T-helper 17 cell (primary cell): Measurements from ENCODE around the gene PIK3R2. TPM values are rescaled to one million over a fixed set of nuclear protein-coding genes. Genes with fewer than 3 reads are reported as not detected.

Experiments used
- ATAC-seq: fragments of 150-1000 bp; cut with Tn5 transposase; 2 replicates; pipeline ENCODE4 v1.10.0; 2021; ENCODE audit warnings: mild to moderate bottlenecking, moderate library complexity
- DNase-seq, 3 donors: peaks; one replicate each; pipeline versions ENCODE4 v3.0.0 to v3.0.0-alpha.2; 2020 to 2021
- H3K9me3 ChIP-seq: one replicate; pipeline ENCODE4 v1.7.0; 2013; ENCODE audit warnings: low read length, mild to moderate bottlenecking; ENCODE audit not compliant: control insufficient read depth, poor library complexity, severe bottlenecking
- H3K27ac Mint-ChIP-seq: one replicate; pipeline ENCODE4 v1.8.0; 2022; ENCODE audit warnings: mild to moderate bottlenecking, moderate library complexity, mixed read lengths
- H3K27me3 Mint-ChIP-seq: one replicate; pipeline ENCODE4 v1.8.0; 2022; ENCODE audit warnings: mixed read lengths
- H3K36me3 Mint-ChIP-seq: one replicate; pipeline ENCODE4 v1.8.0; 2022; ENCODE audit warnings: low read depth, mixed read lengths
- H3K4me1 Mint-ChIP-seq: one replicate; pipeline ENCODE4 v1.8.0; 2022; ENCODE audit warnings: mild to moderate bottlenecking, mixed read lengths
- H3K4me3 Mint-ChIP-seq: one replicate; pipeline ENCODE4 v1.8.0; 2022; ENCODE audit warnings: mild to moderate bottlenecking, moderate library complexity, mixed read lengths
- total RNA-seq, 4 donors: library from RNA in 2 of 4; stranded (reverse) in 2 of 4; gene quantifications; one replicate each; pipeline ENCODE4 v1.2.3 and lab custom pipeline; 2022 to 2026

PIK3R2 gene
- total RNA-seq, 2 donors from 2014 or later, result 8.6 to 9.1 TPM

- H3K4me1 Mint-ChIP-seq, result peaks cover 6% of the 10 kb centered on the region
- ATAC-seq (peak; percentile 99), DNase-seq (peak; percentile 79 to 90 (median 84))
- peaks cover 3% of the 10 kb centered on the region for H3K36me3 Mint-ChIP-seq
- no peak overlapping the region for H3K27ac Mint-ChIP-seq
- H3K27me3 Mint-ChIP-seq, result no peaks in the 10 kb centered on the region
- H3K4me3 Mint-ChIP-seq, result peak overlapping the region; percentile 73
- no peaks in the 10 kb centered on the region for H3K9me3 ChIP-seq
Observed at GRCh38 chr19:18160971-18161635, 8.1 kb downstream of the PIK3R2 start.

- H3K27me3 Mint-ChIP-seq, result no peaks in the 10 kb centered on the region
- peaks cover 4% of the 10 kb centered on the region for H3K4me1 Mint-ChIP-seq
- ATAC-seq, result no peak
- H3K27ac Mint-ChIP-seq, result no peak overlapping the region
- no peak for DNase-seq
- H3K36me3 Mint-ChIP-seq, result peaks cover 3% of the 10 kb centered on the region
- H3K4me3 Mint-ChIP-seq, result peak overlapping the region; percentile 49
- no peaks in the 10 kb centered on the region for H3K9me3 ChIP-seq
Observed at GRCh38 chr19:18161636-18162002, 8.7 kb downstream of the PIK3R2 start.

- ATAC-seq, result no peak
- H3K4me3 Mint-ChIP-seq, result no peak overlapping the region
- peaks cover 3% of the 10 kb centered on the region for H3K36me3 Mint-ChIP-seq
Observed at GRCh38 chr19:18164072-18164471, 11.1 kb downstream of the PIK3R2 start.

DNA sequence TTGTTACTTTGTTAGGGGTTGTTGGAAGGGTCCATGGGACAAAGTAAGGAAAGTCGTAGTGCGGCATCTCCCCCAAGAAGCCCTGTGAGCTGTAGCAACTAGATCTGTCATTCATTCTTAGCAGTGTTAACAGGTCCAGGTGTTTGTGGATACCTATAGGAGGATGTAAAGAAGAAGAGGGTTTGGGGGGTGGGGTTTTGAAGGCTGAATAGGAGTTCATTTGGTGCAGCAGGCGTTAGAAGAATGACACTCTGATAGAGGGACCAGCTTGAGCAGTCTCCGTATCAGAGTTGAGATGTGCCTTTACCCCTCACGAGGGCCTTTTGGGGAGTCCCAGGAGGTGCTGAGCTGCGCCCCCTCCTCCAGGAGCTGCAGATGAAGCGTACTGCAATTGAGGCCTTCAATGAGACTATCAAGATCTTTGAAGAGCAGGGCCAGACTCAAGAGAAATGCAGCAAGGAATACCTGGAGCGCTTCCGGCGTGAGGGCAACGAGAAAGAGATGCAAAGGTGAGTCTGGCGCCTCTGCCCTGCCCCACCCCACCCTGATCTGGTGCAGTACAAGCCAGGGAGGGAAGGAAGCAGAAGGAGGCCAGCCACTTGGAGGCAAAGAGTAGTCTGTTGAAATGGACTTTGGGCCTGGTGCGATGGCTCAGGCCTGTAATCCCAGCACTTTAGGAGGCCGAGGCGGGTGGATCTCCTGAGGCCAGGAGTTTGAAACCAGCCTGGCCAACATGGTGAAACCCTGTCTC lies 13.0 kb downstream of the PIK3R2 start:
- Mint-ChIP-seq H3K4me1 (peaks cover 6% of the 10 kb centered on the region), H3K36me3 (peaks cover 3% of the 10 kb centered on the region), H3K27ac (no peak overlapping the region), H3K27me3 (no peaks in the 10 kb centered on the region), H3K4me3 (no peak overlapping the region)
- DNase-seq, result no peak
- no peaks in the 10 kb centered on the region for H3K9me3 ChIP-seq
- ATAC-seq, result no peak

More at GRCh38 chr19:18164072-18164471, 11.1 kb downstream of the PIK3R2 start:
- DNase-seq, result no peak
- no peaks in the 10 kb centered on the region for H3K27me3 Mint-ChIP-seq
- H3K9me3 ChIP-seq, result no peaks in the 10 kb centered on the region
- no peak overlapping the region for H3K27ac Mint-ChIP-seq
- H3K4me1 Mint-ChIP-seq, result peaks cover 8% of the 10 kb centered on the region

DNA sequence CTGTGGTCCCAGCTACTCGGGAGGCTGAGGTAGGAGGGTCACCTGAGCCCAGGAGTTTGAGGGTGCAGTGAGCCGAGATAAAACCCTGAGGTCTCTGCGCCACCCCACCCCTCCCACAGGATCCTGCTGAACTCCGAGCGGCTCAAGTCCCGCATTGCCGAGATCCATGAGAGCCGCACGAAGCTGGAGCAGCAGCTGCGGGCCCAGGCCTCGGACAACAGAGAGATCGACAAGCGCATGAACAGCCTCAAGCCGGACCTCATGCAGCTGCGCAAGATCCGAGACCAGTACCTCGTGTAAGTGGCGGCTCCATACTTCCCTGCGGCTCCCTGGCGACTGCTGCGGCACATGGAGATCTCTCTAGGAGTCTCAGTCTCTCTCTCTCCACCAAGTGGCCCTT lies 14.0 kb downstream of the PIK3R2 start:
- H3K9me3 ChIP-seq, result no peaks in the 10 kb centered on the region
- H3K4me3 Mint-ChIP-seq, result no peak overlapping the region
- DNase-seq (no peak), ATAC-seq (no peak)
- peaks cover 3% of the 10 kb centered on the region for H3K36me3 Mint-ChIP-seq
- peaks cover 6% of the 10 kb centered on the region for H3K4me1 Mint-ChIP-seq
- H3K27ac Mint-ChIP-seq, result no peak overlapping the region
- H3K27me3 Mint-ChIP-seq, result no peaks in the 10 kb centered on the region

DNA sequence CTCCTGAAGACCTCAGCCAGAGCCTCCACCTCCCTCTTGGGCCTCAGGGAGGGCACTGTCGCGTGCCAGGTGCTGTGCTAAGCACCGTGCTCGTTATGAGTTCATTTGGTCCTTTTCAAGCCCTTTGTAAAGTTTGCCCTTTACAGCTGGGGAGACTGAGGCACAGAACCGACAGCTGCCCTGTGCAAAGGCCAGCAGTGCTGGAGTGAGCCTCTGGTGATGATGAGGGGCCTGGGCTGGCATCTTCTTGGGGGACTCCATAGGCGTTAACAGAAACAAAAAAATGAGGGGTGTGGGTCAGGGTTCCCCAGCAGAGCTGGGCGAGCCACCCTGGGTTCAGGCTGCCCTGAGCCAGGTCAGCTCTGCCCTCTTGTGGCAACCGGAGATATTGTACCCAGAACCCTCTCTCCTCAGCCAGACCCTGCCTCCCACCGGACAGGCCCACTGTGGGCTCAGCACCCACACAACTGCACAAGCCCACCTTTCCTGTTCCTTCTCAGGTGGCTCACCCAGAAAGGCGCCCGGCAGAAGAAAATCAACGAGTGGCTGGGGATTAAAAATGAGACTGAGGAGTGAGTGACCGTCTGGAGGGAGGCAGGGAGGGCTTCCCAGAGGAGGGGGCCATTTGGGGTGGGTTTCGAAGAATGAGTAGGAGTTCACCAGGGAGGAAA lies 15.1 kb downstream of the PIK3R2 start:
- Mint-ChIP-seq H3K27ac (no peak overlapping the region), H3K4me1 (peaks cover 6% of the 10 kb centered on the region), H3K36me3 (peaks cover 3% of the 10 kb centered on the region), H3K4me3 (no peak overlapping the region), H3K27me3 (no peaks in the 10 kb centered on the region)
- DNase-seq (peak; percentile 33 to 49 (median 34)), ATAC-seq (peak; percentile 81)
- no peaks in the 10 kb centered on the region for H3K9me3 ChIP-seq

GRCh38 chr19:18168673-18169381 lies 15.9 kb downstream of the PIK3R2 start:
- H3K4me1 Mint-ChIP-seq, result peaks cover 10% of the 10 kb centered on the region
- peaks cover 3% of the 10 kb centered on the region for H3K36me3 Mint-ChIP-seq
- ATAC-seq (no peak), DNase-seq (no peak)
- H3K9me3 ChIP-seq, result no peaks in the 10 kb centered on the region
- no peak overlapping the region for H3K4me3 Mint-ChIP-seq
- H3K27me3 Mint-ChIP-seq, result no peaks in the 10 kb centered on the region
- no peak overlapping the region for H3K27ac Mint-ChIP-seq

- H3K4me3 Mint-ChIP-seq, result no peak overlapping the region
- peak overlapping the region; percentile 37 for H3K27ac Mint-ChIP-seq
- H3K9me3 ChIP-seq, result no peaks in the 10 kb centered on the region
- ATAC-seq, result no peak
- H3K4me1 Mint-ChIP-seq, result peaks cover 21% of the 10 kb centered on the region
- DNase-seq, result no peak
- peaks cover 2% of the 10 kb centered on the region for H3K36me3 Mint-ChIP-seq
- H3K27me3 Mint-ChIP-seq, result no peaks in the 10 kb centered on the region
Observed at GRCh38 chr19:18170714-18171255, 17.8 kb downstream of the PIK3R2 start.

DNA sequence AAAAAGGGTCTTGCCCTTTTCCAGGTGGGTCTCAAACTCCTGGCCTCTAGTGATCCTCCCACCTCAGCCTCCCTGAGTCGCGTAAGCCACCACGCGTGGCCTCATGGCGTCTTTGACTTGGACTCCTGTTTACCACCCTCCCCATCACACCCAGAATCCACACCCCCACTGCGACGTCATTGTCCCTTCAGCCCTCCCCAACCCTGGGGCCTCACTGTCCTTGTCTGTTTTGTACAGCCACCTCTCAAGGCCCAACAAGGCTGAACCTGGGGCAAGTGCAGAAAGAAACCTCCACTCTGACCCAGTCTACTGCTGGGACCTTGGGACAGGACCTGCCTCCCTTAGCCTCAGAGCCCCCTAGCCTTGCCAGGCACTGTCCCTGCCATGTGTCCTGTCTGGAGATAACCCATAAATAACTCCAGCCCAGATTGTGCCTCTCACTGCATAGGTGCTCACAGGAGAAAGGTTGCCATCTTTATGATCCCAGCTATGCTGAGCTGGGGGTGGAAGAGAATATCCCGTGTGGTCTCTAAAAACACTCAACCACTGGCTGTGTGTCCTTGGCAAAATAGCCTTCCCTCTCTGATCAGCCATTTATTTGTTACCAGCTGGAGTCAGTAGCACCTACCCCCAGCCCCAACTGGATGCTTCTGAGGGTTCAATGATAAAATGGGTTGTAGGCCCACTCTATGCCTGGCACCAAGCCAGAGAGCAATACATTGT lies 18.8 kb downstream of the PIK3R2 start:
- ATAC-seq (no peak), DNase-seq (no peak)
- H3K27me3 Mint-ChIP-seq, result no peaks in the 10 kb centered on the region
- H3K36me3 Mint-ChIP-seq, result no peaks in the 10 kb centered on the region
- peaks cover 21% of the 10 kb centered on the region for H3K4me1 Mint-ChIP-seq
- no peak overlapping the region for H3K4me3 Mint-ChIP-seq
- H3K27ac Mint-ChIP-seq, result peak overlapping the region; percentile 37
- H3K9me3 ChIP-seq, result no peaks in the 10 kb centered on the region

DNA sequence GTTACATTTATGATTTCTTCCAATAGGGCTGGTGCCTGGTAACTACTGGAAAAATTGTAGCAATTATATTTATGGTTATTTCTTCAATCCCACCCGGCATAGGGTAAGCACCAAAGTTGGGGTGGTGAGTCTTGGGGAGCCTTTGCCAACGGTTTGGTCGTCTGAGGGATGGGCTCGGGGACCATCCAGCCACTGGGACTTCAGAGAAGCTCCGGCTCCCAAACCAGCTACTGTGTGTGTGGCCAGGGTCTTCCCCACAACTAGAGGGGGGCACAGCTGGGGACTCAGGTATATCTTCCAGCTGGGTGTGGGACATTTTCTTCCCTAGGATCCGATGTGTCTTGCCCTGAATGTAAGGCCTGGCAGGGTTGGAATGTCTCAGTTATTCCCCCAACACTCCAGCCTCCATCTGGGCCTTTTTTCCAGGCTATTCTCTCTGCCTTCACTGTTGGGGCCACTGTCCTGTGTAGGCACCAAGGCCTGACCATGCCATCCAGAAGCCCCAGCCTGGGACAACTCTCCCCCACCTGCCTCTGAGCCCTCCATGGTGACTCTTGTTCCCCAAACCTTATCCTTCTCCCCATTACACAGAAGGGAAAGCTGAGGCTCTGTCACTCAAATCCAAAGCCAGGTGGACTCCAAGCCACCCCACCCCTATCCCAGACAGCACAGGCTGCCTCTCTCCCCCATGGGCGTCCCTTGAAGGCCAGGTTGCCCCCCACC lies 19.5 kb downstream of the PIK3R2 start:
- H3K9me3 ChIP-seq, result no peaks in the 10 kb centered on the region
- DNase-seq (no peak), ATAC-seq (no peak)
- Mint-ChIP-seq H3K4me3 (peak overlapping the region; percentile 50), H3K27ac (peak overlapping the region; percentile 43), H3K27me3 (no peaks in the 10 kb centered on the region), H3K4me1 (peaks cover 21% of the 10 kb centered on the region), H3K36me3 (no peaks in the 10 kb centered on the region)

DNA sequence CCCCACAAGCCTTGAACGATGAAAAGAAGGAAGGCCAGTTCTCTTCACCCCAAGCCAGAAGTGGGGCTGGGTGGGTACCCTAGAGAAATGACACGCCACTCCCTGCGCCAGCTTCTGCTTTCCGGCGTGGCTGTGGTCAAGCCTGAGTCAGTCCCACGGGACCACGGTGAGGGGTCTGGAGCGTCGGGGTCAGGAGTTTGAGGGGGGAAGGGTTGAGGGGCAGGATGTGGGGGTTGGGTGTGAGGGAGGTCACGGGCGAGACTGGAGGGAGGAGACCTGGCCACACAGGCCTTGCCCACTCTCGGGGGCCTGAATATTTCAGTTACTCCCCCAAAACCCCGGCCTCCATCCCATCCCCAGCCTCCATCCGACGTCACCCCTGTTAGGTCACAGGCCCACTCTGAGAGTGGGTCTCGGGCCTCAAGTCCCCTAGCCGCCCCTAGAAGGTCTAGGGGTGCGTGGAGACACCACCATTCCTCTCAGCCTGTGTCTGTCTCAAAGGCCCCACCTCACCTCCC lies 20.1 kb downstream of the PIK3R2 start:
- no peaks in the 10 kb centered on the region for H3K27me3 Mint-ChIP-seq
- peaks cover 20% of the 10 kb centered on the region for H3K4me1 Mint-ChIP-seq
- no peaks in the 10 kb centered on the region for H3K9me3 ChIP-seq
- peak overlapping the region; percentile 92 for H3K4me3 Mint-ChIP-seq
- ATAC-seq (peak; percentile 13), DNase-seq (no peak)
- no peaks in the 10 kb centered on the region for H3K36me3 Mint-ChIP-seq
- peak overlapping the region; percentile 43 for H3K27ac Mint-ChIP-seq
